Measurements from ENCODE around the gene GPBP1.
"Not testable (repeated sequence)": the region's sequence is repeated elsewhere in the genome, so short reads cannot be mapped to it uniquely, and the experiment has no call there.

The GPBP1 gene

DNA sequence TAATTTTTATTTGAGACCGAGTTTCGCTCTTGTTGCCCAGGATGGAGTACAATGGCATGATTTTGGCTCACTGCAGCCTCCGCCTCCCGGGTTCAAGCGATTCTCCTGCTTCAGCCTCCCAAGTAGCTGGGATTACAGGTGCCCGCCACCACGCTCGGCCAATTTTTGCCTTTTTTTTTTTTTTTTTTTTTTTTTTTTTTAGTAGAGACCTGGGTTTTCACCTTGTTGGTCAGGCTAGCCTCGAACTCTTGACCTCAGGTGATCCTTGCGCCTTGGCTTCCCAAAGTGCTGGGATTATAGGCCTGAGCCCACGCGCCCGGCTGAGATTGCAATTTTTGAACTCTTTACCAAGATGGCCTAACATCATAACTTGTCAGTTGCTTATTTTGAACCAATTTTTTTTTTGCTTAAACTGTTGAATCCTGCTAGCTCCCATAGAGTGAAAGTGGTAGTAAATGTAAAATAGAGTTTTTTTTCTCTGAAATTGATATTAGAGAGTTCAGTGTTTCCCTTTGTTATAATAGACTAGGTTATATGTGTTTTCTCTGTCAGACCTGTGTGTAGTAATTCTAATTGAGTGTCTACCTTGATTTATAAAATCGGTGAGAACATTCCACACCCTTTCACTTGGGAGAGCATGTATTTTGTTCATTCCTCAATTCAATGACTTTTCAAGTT lies 3.8 kb downstream of the GPBP1 start:
- DNase-seq, result no peak

DNA sequence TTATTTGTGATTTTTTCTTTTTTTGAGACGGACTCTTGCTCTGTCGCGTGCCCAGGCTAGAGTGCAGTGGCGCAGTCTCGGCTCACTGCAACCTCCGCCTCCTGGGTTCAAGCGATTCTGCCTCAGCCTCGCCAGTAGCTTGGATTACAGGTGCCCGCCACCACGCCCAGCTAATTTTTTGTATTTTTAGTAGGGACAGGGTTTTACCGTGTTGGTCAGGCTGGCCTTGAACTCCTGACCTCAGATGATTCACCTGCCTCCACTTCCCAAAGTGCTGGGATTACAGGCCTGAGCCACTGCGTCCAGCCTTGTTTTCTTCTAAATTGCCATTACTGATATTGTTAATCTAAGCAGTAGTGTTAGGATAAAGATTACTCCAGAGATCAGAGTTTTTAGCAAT lies 4.4 kb downstream of the GPBP1 start:
- DNase-seq, result not testable (repeated sequence)

GRCh38 chr5:57179262-57180200 lies 5.7 kb downstream of the GPBP1 start:
- no peak for DNase-seq

DNA sequence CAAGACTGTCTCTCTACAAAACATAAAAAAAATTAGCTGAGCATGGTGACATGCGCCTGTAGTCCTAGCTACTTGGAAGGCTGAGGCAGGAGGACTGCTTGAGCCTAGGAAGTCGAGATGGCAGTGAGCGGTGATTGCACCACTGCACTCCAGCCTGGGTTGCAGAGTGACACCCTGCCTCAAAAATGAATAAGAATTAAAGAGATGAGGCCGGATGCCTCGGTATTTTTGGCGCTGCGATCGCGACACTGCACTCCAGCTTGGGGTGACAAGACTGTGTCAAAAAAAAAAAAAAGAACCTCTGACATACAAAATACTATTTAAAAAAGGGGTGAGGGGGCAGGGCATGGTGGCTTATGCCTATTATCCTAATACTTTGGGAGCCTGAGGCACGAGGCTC lies 7.3 kb downstream of the GPBP1 start:
- no peak for DNase-seq

- DNase-seq, result no peak
These were observed 10.5 kb downstream of the GPBP1 start for GRCh38 chr5:57184322-57184721.

- DNase-seq, result no peak
These were observed 11.5 kb downstream of the GPBP1 start for GRCh38 chr5:57185313-57185712.

DNA sequence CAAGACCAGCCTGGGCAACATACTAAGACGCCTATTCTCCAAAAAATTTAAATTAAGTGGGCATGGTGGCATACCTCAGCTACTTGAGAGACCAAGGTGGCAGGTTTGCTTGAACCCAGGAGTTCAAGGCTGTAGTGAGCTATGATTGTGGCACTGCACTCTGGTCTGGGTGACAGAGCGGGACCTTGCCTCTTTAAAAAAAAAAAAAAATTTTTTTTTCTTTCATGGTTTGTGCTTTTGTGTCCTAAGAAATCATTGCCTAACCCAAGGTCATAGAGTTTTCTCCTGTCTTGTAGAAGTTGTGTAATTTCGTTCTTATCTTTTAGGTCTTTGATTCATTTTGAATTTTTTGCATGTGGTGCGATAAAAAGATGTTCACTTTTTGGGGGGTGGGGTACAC lies 12.3 kb downstream of the GPBP1 start:
- no peak for DNase-seq

GRCh38 chr5:57187977-57188376 lies 14.1 kb downstream of the GPBP1 start:
- peak in 1 of 2 donors; percentile 43 for DNase-seq

- no peak for DNase-seq
These were observed 15.7 kb downstream of the GPBP1 start for GRCh38 chr5:57189515-57189914.

GRCh38 chr5:57190593-57190992 lies 16.7 kb downstream of the GPBP1 start:
- DNase-seq, result no peak

GRCh38 chr5:57191163-57191562 lies 17.3 kb downstream of the GPBP1 start:
- DNase-seq, result no peak

- DNase-seq, result no peak
These were observed 18.1 kb downstream of the GPBP1 start for GRCh38 chr5:57191986-57192385.

DNA sequence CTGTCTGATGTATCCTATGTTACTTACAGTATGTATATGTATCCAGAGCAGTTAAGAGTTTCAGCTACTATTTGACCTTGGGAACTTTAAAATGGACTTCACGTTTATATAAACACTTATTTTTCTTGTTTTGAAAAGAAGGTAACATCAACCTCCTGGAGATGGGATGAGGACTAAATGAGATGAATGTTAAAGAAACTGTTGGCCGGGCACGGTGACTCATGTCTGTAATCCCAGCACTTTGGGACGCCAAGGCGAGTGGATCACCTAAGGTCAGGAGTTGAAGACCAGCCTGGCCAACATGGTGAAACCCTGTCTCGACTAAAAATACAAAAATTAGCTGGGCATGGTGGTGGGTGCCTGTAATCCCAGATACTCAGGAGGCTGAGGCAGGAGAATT lies 19.0 kb downstream of the GPBP1 start:
- not testable (repeated sequence) for DNase-seq

- DNase-seq, result peak in 1 of 2 donors; percentile 64
These were observed 20.0 kb downstream of the GPBP1 start for GRCh38 chr5:57193757-57194413.

- DNase-seq, result no peak
These were observed 20.8 kb downstream of the GPBP1 start for GRCh38 chr5:57194653-57195052.

DNA sequence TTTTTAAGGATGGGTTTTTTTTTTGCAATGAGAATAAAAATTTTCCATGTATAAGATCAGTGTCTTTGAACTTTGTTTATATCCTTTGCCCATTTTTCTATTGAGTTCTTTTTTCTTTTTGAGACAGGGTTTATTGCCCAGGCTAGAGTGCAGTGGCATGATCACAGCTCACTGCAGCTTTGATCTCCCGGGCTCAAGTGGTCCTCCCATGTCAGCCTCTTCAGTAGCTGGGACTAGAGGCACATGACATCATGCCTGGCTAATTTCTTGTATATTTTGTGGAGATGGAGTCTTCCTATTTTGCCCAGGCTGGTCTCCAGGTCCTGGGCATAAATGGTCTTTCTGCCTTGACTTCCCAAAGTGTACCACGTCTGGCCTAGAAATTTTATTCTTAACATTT lies 21.2 kb downstream of the GPBP1 start:
- DNase-seq, result no peak

- DNase-seq, result no peak
These were observed 26.0 kb downstream of the GPBP1 start for GRCh38 chr5:57199866-57200265.

DNA sequence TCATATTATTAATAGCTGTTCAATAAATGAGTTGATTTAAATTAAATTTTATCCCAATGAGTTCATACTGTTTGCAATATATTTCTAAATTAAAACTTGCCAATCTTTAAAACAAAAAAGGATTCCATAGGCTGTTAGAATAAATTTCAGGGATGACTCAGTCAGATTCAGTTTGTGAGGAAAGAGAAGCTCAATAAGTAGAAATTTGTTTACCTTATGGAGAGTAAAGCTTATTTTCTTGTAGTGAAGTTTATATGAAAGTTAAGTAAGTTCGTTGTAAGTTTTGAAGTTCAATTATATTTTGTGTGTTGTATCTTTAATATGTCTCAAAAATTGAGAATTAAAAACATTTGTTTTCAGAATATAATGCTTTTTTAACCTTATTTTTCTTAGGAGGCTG lies 29.0 kb downstream of the GPBP1 start:
- DNase-seq, result no peak

- no peak for DNase-seq
These were observed 33.3 kb downstream of the GPBP1 start for GRCh38 chr5:57207007-57207653.

DNA sequence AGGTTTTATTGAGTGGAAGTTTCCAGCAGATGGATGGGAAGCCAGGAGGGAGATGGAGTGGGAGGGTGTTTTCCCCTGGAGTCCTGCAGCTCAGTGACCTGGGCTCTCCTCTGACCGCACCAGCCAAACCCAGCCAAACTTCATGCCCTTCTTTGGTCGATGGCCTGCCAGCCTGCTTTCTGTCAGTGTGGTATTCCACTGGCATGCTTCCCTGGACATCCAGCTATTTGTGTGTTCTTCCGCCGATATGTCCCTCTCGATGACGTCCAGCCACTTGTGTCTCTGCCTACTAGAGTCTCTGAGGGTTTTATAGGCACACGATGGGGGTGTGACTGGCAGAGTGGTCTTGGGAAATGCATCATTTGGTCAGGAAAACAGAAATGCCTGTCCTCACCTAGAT lies 33.8 kb downstream of the GPBP1 start:
- DNase-seq, result no peak

GRCh38 chr5:57209316-57210040 lies 35.6 kb downstream of the GPBP1 start:
- DNase-seq, result no peak

GRCh38 chr5:57210633-57211032 lies 36.8 kb downstream of the GPBP1 start:
- no peak for DNase-seq
